H54 (cell line): ENCODE data around the gene VPS41.

ENCODE experiments used
- DNase-seq: peaks from one replicate; pipeline ENCODE4 v3.0.0; 2011; ENCODE audit warnings: low spot score, mixed read lengths; ENCODE audit not compliant: insufficient read length
- FAIRE-seq: peaks from 3 replicates; lab custom pipeline; 2011; peaks lifted over from hg19 to GRCh38; lab: Jason Lieb, UNC
- POLR2A ChIP-seq: IDR thresholded peaks from 2 replicates; pipeline ENCODE4 v1.6.1; 2011; ENCODE audit warnings: low read depth, mild to moderate bottlenecking, low read length

VPS41 gene

GRCh38 chr7:38932509-38933168, 23.6 kb upstream of the VPS41 start:
- TF ChIP-seq POLR2A, result no peak
- FAIRE-seq (peak; percentile 53), DNase-seq (peak; percentile 28)

DNA sequence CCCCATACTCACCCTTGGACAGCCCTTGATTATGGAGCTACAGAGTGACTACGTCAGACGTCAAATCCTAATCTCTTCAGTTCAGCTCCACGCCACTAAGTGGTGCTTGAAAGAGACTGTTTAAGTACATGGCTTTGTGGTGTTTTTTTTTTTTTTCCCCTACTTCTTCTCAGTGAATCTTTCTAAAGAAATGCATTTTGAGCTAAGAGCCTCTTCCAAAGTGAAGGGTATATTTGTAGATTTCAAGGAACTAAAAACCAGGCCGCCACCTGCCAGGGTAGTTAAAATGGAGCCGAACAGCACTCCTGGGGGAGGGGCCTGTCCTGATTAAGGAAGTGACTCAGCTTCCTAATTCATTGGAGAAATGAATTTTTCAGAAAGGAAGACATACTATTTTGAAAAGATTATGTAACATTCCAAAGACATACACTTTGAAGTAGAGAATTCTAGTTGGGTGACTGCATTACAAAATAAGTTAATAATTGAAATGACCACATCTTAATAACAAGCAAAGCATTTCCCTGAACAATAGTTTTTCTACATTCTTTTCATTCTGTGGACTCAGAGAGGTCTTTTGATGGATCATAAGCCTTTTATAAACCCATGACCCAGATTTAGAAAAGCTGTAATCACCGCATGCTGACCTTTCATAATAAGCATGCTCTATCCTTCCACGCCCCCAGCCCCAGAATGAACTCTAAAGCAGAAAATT, 20.6 kb upstream of the VPS41 start:
- FAIRE-seq, result no peak
- TF ChIP-seq POLR2A, result no peak

GRCh38 chr7:38928506-38928905, 19.5 kb upstream of the VPS41 start:
- FAIRE-seq (no peak), DNase-seq (no peak)
- no peak for TF ChIP-seq POLR2A

More for the DNA sequence above, 20.6 kb upstream of the VPS41 start:
- no peak for DNase-seq

- no peak for DNase-seq
- no peak for FAIRE-seq
- no peak for TF ChIP-seq POLR2A
Observed at GRCh38 chr7:38927751-38928150, 18.8 kb upstream of the VPS41 start.

GRCh38 chr7:38920731-38921130, 11.7 kb upstream of the VPS41 start:
- FAIRE-seq, result no peak
- TF ChIP-seq POLR2A, result no peak
- no peak for DNase-seq

DNA sequence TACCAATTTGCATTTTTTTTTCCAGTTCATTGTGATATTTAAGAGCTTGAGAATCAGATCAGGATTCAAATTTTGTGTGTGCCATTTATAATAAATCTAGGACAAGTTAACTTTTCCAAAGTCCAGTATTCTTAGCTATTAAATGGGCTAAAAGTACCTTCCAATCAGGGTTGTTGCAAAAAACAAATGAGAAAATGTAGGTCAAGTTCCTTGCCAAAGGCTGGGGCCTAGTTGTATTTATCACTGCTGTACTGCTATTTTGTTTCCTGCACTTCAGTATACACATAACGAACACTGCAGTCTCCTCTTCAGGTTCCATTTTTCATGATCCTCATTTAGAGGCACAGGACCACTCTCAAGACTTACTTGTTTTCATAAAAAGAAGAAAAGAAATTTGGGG, 7.4 kb upstream of the VPS41 start:
- no peak for DNase-seq
- TF ChIP-seq POLR2A, result no peak
- no peak for FAIRE-seq

- DNase-seq (no peak), FAIRE-seq (no peak)
- TF ChIP-seq POLR2A, result no peak
Observed at GRCh38 chr7:38909870-38910269, 879 bp upstream of the VPS41 start.

DNA sequence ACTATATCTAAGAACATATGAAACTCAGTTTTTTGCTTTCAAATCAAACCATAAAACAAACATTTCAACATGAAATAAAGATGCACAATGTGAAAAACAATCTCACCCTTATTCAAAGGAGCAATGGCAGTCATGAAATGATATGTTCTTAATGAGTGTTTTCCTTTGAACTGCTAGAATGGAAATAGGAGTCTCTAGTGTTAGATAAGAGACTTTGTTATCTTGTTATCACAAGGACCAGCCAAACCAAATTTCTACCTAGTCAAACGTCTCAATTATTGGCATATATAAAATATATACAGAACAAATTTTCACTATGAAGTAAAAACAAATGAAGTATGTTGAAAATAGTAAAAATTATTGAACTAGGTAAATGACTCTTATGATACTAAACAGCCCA, 1.2 kb downstream of the VPS41 start:
- TF ChIP-seq POLR2A, result no peak
- DNase-seq (no peak), FAIRE-seq (no peak)

GRCh38 chr7:38907066-38907465, 1.9 kb downstream of the VPS41 start:
- no peak for TF ChIP-seq POLR2A
- FAIRE-seq, result no peak

DNA sequence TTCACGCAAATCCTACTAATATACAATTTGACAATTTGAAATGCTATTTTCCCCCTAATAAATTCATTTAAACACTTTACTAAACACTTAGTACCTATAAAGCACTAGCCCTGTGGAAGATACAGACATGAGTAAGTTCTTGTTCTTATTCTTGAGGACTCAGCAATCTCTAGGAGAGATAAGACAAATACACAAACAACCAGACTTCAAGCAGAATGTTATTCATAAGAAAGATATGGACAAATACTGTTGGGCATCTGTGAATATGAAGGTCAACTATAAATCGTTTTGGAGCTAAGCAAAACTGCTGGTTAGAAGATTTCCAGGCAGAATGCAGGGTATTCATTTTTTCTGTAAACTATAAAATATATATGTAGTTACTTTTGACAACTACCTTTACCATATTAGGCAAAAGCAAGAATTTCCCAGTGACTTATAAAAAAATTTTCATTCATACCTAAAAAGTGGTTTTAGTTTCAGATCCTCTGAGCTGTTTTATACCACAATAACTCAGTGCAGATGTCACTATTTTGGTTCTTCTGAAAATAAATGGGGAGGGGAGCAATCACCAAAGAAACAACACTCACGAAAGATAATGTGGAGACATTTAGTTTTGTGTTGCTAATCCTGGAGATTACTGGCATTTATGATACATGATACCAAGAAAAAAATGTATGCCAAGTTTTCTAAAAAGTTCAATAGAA, 3.8 kb downstream of the VPS41 start:
- no peak for FAIRE-seq

More at GRCh38 chr7:38907066-38907465, 1.9 kb downstream of the VPS41 start:
- no peak for DNase-seq

DNA sequence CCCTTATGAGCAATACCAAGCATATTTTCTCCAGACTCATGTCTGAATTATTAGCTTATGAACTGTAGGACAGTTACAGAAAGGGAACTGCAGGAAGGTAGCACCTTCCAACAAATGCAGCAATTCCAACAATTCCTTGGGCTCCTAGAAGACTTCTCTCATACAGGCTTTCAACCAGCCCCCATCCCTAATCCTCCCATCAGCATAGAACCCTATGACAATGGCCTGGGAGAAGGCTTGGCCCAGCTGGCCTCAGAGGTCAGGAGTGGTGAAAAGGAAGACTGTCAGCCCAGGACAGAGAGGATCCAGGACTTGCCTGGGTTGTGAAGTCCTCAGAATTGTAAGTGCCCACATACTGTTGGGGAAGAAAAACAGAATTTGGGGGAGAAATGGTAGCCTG, 5.9 kb downstream of the VPS41 start:
- no peak for TF ChIP-seq POLR2A
- DNase-seq (no peak), FAIRE-seq (no peak)

More for the DNA sequence above, 3.8 kb downstream of the VPS41 start:
- DNase-seq, result no peak
- no peak for TF ChIP-seq POLR2A

DNA sequence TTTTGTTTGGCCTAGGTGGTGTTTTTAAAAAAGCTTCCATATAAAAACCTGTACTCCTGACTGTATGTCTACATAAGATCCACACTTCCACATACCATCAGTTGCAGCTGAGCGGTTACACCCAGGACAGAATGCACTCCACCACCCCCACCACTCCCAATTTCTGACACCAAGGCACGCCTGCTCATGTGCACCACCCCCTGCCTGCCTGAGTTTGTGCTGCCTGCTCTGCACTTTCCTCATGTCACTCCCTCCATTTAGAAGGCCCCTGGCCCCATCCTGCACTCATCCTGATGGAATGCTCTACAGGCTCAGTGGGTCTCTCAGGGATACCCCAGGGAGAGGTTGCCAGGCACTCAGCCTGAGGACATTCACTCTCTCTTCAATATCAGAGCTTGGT, 6.5 kb downstream of the VPS41 start:
- DNase-seq (no peak), FAIRE-seq (no peak)
- no peak for TF ChIP-seq POLR2A

GRCh38 chr7:38893061-38893460, 15.9 kb downstream of the VPS41 start:
- no peak for TF ChIP-seq POLR2A
- peak; percentile 40 for DNase-seq
- FAIRE-seq, result peak; percentile 89

DNA sequence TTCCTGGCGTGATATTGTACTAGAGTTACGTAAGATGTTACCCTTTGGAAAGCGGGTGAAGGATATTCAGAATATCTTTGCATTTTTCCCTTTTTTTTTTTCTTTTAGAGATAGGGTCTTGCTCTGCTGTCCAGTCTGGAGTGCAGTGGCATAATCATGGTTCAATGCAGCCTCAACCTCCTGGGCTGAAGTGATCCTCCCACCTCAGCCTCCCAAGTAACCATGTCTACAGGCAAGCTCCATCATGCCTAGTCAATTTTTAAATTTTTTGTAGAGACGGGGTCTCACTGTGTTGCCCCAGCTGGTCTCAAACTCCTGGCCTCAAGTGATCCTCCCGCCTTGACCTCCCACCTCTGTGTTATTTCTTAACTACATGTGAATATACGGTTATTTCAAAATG, 18.4 kb downstream of the VPS41 start:
- FAIRE-seq (no peak), DNase-seq (no peak)
- TF ChIP-seq POLR2A, result no peak
